ENCODE results near the gene ANKRD28.
"Not testable (repeated sequence)": the region's sequence is repeated elsewhere in the genome, so short reads cannot be mapped to it uniquely, and the experiment has no call there.

ANKRD28 gene

DNA sequence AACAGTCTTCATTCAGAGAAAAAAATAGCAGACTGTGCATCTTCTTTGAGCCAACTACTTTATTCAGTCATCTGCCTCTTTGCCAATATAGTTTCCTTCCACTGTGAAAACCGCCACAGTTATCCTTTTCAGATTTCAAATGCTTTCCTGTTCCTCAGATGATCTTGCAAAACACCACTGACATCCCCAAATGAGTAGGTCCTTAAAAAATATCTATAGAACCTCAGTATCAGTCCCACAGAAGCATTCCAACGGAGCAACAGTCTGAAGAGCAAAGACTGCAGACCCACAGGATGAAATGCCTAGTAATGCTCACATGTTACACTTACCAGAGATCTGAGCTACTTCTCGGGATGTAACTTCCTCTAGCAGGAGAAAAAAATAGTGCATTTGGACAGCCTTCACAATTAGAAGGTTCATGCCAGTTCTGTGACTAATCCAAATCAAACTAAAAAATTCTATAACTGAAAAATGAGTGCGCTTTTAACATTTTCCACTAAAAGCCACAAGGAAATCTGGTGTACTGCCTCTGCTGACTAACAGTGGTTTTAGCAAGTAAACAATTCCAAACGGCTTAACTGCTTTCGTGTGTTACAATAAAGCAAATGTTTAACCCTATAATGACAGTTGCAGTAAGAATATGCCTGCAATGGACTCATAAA is at the start of gene ANKRD28:
Gene ANKRD28, minus strand, starts transcription at position 338 of the 662 bp plus-strand sequence. CDS start 1,458 bp downstream, outside the sequence.
- no peak for DNase-seq (ENCODE audit: low read depth in 2 of 2, low spot score in 1 of 2)

DNA sequence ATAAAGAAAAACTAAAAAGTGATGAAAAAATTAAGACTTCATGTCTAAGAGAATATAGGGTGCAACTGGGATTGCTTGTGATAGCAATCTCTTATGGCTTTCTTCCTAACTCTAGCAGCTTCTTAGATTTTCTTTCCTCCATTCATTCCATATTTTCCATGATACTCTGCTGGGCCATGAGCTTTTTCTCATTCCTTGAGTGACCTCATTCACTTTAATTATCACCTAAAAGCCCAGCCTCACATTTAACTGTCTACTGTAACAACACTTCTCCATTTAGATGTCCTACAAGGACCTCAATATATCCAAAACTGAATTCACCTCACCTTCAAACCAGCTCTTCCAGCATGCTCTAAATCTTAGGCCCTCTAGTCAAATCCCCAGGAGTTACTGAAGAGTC is 49.5 kb upstream of the ANKRD28 start:
- DNase-seq (ENCODE audit: low read depth in 2 of 2, low spot score in 1 of 2), result no peak

- DNase-seq (ENCODE audit: low read depth in 2 of 2, low spot score in 1 of 2), result no peak
These were observed 48.8 kb upstream of the ANKRD28 start for GRCh38 chr3:15846606-15847005.

DNA sequence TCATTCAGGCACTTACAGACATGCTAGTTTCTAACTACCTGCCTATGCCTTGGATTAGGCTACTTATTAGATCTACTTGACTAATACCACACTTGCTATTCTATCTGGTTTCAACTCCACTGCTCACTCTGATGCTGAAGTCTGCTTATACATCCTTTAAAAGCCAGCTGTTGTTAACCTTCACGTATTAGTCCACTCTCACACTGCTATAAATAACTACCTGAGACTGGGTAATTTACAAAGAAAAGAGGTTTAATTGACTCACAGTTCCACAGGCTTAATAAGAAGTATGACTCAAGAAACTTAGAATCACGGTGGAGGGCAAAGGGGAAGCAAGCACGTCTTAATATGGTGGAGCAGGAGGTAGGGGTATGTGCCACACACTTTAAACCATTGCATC is 47.7 kb upstream of the ANKRD28 start:
- DNase-seq (ENCODE audit: low read depth in 2 of 2, low spot score in 1 of 2), result no peak

DNA sequence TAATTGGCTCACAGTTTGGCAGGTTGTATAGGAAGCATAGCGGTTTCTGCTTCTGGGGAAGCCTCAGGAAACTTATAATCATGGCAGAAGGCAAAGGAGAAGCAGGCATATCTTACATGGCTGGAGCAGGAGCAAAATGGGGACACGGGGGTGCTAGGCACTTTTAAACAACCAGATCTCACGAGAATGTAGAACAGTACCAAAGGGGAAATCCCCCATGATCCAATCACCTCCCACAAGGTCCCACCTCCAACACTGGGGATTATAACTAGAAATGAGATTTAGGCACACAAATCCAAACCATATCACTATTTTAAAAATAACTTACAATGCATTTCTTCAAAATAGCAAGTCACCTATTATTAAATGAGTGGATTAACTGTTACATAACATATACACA is 47.1 kb upstream of the ANKRD28 start:
- no peak for DNase-seq (ENCODE audit: low read depth in 2 of 2, low spot score in 1 of 2)

DNA sequence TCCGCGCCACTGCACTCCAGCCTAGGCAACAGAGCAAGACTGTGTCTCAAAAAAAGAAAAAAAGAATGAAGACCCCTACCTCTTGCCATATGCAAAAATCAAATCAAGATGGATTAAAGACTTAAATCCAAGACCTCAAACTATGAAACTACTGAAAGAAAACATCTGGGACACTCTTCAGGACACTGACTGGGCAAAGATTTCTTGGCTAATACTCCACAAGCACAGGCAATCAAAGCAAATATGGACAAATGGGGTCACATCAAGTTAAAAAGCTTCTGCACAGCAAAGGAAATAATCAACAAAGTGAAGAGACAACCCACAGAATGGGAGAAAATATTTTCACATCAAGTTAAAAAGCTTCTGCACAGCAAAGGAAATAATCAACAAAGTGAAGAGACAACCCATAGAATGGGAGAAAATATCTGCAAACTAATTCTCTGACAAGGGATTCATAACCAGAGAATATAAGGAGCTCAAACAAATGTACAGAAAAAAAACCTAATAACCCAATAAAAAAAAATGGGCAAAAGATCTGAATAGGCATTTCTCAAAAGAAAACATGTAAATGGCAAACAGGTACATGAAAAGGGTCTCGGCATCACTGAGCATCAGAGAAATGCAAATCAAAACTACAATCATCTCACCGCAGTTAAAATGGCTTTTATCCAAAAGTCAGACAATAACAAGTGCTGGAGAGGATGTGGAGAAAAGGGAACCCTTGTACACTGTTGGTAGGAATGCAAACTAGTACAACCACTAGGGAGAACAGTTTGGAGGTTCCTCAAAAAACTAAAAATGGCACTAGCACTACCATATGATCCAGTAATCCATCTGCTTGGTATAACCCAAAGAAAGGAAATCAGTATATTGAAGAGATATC is 43.6 kb upstream of the ANKRD28 start:
- not testable (repeated sequence) for DNase-seq (ENCODE audit: low read depth in 2 of 2, low spot score in 1 of 2)

DNA sequence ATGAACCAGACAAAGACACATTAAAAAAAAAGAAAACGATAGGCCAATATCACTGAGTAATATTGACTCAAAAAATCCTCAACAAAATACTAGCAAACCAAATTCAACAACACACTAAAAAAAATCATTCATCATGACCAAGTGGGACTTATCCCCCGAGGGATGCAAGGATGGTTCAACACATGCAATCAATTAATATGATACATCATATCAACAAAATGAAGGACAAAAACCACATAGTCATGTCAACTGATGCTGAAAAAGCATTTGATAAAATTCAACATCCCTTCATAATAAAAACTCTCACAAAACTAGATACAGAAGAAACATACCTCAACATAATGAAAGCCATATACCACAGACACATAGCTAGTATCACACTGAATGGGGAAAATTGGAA is 41.8 kb upstream of the ANKRD28 start:
- DNase-seq (ENCODE audit: low read depth in 2 of 2, low spot score in 1 of 2), result no peak

GRCh38 chr3:15831927-15832326 is 34.1 kb upstream of the ANKRD28 start:
- DNase-seq (ENCODE audit: low read depth in 2 of 2, low spot score in 1 of 2), result no peak

GRCh38 chr3:15825016-15825415 is 27.2 kb upstream of the ANKRD28 start:
- no peak for DNase-seq (ENCODE audit: low read depth in 2 of 2, low spot score in 1 of 2)

GRCh38 chr3:15823092-15823491 is 25.3 kb upstream of the ANKRD28 start:
- no peak for DNase-seq (ENCODE audit: low read depth in 2 of 2, low spot score in 1 of 2)

- DNase-seq (ENCODE audit: low read depth in 2 of 2, low spot score in 1 of 2), result no peak
These were observed 24.5 kb upstream of the ANKRD28 start for GRCh38 chr3:15822281-15822680.

DNA sequence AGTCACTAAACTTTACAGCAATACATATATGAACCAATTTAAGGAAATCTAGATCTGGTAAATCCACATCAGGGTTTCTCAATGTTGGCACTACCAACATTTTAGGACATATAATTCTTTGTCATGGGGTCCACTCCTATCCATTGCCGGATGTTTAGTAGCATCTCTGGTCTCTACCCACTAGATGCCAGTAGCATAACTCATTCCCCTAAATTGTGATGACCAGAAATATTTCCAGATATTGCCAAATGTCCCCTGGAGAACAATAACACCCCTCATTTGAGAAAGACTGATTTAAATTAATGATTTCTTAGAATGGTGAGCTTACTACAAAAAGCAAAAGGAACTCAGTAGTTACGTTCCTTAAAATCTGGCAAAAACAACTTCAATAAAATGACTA is 23.1 kb upstream of the ANKRD28 start:
- DNase-seq (ENCODE audit: low read depth in 2 of 2, low spot score in 1 of 2), result no peak

DNA sequence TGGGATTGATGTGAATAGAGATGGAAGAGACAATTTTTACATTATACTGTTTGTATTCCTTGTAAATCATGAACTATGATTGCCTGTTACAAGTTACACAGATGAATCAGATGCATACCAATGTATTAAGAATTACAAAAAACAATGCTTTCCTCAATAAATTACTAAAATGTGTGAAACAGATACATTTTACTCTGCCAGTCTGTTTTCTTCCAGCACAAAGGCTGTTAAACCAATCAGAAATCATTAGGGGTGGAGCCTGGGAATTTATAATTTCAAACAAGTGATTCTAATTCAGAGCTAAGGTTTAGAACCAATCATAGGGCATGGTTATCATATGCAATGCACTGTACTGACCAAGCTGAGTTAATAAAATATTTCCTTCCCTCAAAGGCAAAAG is 21.8 kb upstream of the ANKRD28 start:
- no peak for DNase-seq (ENCODE audit: low read depth in 2 of 2, low spot score in 1 of 2)

DNA sequence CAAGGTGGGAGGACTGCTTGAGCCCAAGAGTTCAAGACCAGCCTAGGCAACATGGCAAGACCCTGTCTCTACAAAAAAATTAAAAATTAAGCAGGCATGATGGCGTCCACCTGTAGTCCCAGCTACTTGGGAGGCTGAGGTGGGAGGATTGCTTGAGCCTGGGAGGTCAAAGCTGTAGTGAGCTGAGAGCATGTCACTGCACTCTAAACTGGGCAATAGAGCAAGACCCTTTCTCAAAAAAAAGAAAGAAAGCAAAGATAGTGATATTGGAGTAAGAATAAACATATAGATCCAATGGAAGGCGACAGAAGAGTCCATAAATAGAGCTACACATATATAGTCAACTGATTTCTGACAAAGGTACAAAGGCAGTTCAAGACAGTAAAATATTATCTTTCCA is 21.3 kb upstream of the ANKRD28 start:
- no peak for DNase-seq (ENCODE audit: low read depth in 2 of 2, low spot score in 1 of 2)

DNA sequence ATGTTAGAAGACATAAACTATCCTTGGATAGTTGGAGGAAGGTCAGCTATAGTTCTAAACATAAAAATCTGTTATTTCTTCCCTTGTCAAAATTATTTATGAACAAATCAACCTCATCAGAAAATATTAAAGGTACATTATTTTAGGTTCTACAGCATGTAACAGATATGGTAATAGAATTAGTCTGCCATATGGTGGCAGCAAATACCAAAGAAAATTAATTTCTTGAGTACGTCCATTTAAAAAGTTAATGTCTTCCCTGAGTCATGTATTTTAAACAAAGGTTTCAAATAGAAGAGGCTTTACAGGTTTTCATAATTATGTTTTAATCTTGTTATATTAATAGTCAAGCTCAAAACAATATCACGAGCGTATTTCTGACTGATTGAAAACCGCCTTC is 17.9 kb upstream of the ANKRD28 start:
- no peak for DNase-seq (ENCODE audit: low read depth in 2 of 2, low spot score in 1 of 2)

DNA sequence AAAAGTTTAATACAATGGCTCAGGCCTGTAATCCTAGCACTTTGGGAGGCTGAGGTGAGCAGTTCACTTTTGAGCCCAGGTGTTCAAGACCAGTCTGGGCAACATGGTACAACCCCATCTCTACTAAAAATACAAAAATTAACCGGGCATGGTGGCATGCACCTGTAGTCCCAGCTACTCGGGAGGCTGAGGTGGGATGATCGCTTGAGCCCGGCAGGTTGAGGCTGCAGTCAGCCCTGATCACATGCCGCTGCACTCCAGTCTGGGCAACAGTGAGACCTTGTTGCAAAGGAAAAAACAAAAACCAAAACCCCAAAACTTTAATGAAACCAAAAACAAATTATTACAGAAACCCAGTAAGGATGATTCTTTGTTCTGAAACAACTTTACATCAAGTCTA is 15.3 kb upstream of the ANKRD28 start:
- not testable (repeated sequence) for DNase-seq (ENCODE audit: low read depth in 2 of 2, low spot score in 1 of 2)

DNA sequence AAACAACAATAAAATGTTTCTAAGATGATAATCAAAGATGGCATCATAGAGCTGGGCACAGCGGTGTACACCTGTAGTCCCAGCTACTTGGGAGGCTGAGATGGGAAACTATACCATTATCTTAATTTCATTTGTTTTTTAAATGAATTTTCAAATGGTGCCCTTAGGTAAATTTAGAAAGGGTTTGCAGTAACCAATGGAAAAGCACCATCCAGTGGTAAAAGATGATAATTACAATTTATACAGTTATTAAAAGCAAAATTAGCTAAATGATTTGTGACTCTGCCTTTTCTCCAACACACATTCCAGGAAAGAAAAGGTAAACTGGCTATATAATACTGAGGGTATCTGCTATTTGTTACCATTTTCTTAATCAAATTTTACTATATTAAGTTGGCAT is 14.4 kb upstream of the ANKRD28 start:
- DNase-seq (ENCODE audit: low read depth in 2 of 2, low spot score in 1 of 2), result no peak

DNA sequence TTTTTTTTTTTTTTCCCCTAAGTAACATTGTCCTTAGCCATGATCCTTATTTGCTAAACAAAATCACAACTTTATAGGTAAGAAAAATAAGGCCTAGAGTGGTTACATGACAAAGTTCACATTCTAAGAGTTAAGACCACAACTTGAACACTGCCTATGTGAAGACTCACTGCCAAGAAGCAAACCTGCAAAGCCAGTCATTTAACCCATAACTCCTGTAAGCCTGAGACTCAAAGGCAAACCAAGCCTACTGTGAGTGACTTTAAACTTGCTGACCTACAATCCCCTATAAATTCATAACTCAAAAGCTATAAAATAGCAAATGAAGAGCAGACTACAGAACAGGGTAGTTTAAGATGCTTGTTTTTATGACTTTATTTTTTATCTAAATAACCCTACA is 12.9 kb upstream of the ANKRD28 start:
- DNase-seq (ENCODE audit: low read depth in 2 of 2, low spot score in 1 of 2), result no peak

DNA sequence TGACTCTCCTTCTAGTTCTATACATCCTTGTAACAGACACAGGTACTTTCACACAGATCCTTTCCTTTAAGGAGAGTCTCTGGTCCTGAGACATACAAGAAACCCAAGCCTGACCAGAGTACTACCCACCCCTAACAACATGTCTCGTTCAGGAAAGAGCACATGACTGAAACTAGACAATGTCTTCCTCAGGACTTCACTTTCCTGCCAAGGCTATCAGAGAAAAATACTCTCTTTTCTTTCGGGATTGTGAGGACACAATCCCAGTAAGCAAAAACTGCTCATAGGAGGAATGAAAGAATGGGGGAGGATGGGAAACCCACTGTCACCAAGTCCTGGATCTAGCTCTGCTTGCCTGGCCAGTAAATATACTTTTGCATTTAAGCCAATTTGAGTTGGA is 11.5 kb upstream of the ANKRD28 start:
- DNase-seq (ENCODE audit: low read depth in 2 of 2, low spot score in 1 of 2), result no peak

- no peak for DNase-seq (ENCODE audit: low read depth in 2 of 2, low spot score in 1 of 2)
These were observed 11.0 kb upstream of the ANKRD28 start for GRCh38 chr3:15808679-15809310.

DNA sequence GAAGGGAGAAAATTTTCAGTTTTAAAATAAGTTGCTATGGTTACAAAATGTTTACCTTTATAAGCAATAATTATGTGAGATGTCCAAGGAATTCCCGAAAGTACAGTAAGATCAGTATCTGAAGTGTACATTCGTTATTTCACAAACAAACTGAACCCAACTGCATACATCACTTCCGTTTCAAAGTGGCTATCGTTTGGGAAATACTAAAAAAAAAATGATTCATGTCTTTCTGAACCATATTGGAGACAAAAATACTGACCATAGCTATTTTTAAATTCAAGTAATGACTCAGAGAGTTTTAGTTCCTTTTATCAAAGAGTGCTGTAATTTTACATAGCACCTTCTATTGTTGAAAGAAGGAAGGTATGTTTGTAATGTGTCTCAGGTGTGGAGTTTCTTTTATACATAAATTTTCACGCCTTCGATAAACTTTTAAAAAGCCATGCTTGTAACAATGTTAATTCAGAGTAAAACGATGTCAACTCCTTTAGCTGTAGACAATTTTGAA is 8.0 kb upstream of the ANKRD28 start:
- DNase-seq (ENCODE audit: low read depth in 2 of 2, low spot score in 1 of 2), result no peak

GRCh38 chr3:15804553-15805095 is 6.8 kb upstream of the ANKRD28 start:
- DNase-seq (ENCODE audit: low read depth in 2 of 2, low spot score in 1 of 2), result no peak

Measured in stimulated activated CD8-positive, alpha-beta memory T cell treated with anti-CD3 and anti-CD28 coated beads, Interleukin-4, amount 100 ng/mL, for 1 hour (primary cell).